Endodermal cell (in vitro differentiated cells): ENCODE data around the gene SDK2. TPM values are rescaled to one million over a fixed set of nuclear protein-coding genes. Genes with fewer than 3 reads are reported as not detected.

Experiments used
- DNase-seq: peaks from one replicate; pipeline ENCODE4 v3.0.0-alpha.2; 2017
- H3K27ac ChIP-seq: 2 replicates; pipeline ENCODE4 v1.5.1; 2013; ENCODE audit warnings: mild to moderate bottlenecking, low read depth, low read length, moderate library complexity
- H3K27me3 ChIP-seq: 2 replicates; pipeline ENCODE4 v1.6.1; 2013; ENCODE audit warnings: mild to moderate bottlenecking, low read length, moderate library complexity; ENCODE audit not compliant: insufficient read depth, control insufficient read depth, poor library complexity, severe bottlenecking
- H3K36me3 ChIP-seq: 2 replicates; pipeline ENCODE4 v1.7.0; 2013; ENCODE audit warnings: mild to moderate bottlenecking, low read length, moderate library complexity; ENCODE audit not compliant: control insufficient read depth, insufficient read depth
- H3K4me1 ChIP-seq: one replicate; pipeline ENCODE4 v1.7.0; 2013; ENCODE audit warnings: low read length; ENCODE audit not compliant: control insufficient read depth, insufficient read depth
- H3K4me3 ChIP-seq: 2 replicates; pipeline ENCODE4 v1.5.1; 2013; ENCODE audit warnings: mild to moderate bottlenecking, low read length, moderate library complexity
- H3K9ac ChIP-seq: 2 replicates; pipeline ENCODE4 v1.6.1; 2013; ENCODE audit warnings: mild to moderate bottlenecking, low read length, moderate library complexity; ENCODE audit not compliant: poor library complexity, severe bottlenecking; ENCODE audit errors: extremely low read depth
- H3K9me3 ChIP-seq: 2 replicates; pipeline ENCODE4 v1.6.1; 2013; ENCODE audit warnings: mild to moderate bottlenecking, low read length, moderate library complexity; ENCODE audit not compliant: control insufficient read depth
- H3K27ac Mint-ChIP-seq: 2 replicates; pipeline ENCODE4 v1.8.0; 2020; ENCODE audit warnings: mixed read lengths
- H3K27me3 Mint-ChIP-seq: 2 replicates; pipeline ENCODE4 v1.8.0; 2021; ENCODE audit warnings: mild to moderate bottlenecking, mixed read lengths; ENCODE audit not compliant: insufficient read depth
- H3K36me3 Mint-ChIP-seq: 2 replicates; pipeline ENCODE4 v1.8.0; 2020; ENCODE audit warnings: low read depth, mixed read lengths
- H3K4me1 Mint-ChIP-seq: 2 replicates; pipeline ENCODE4 v1.8.0; 2020; ENCODE audit warnings: mixed read lengths
- H3K4me3 Mint-ChIP-seq: 2 replicates; pipeline ENCODE4 v1.8.0; 2020; ENCODE audit warnings: mild to moderate bottlenecking, moderate library complexity, mixed read lengths
- H3K9me3 Mint-ChIP-seq: 2 replicates; pipeline ENCODE4 v1.8.0; 2020; ENCODE audit warnings: mild to moderate bottlenecking, mixed read lengths
- CTCF ChIP-seq: fragments of 200-600 bp; sonication (generic); conservative IDR thresholded peaks from 2 replicates; pipeline ENCODE4 v1.5.0; 2021; ENCODE audit warnings: antibody characterized with exemption, mild to moderate bottlenecking
- WGBS, 2 experiments: methylation state at CpG; one replicate each; pipeline versions ENCODE4 v1.1.5 to v1.1.7; 2013; ENCODE audit warnings: missing lambda C conversion rate in 2 of 2, mixed read lengths in 1 of 2; ENCODE audit not compliant: insufficient coverage in 1 of 2, insufficient read length in 1 of 2; 5-methylcytosine and 5-hydroxymethylcytosine counted together
- total RNA-seq, 2 donors: library from RNA; stranded (reverse); fragmentation: NEBNext Ultra II Directional in 1 of 2; extraction: Animal tissue kit (Norgen Biotek cat#: 25700) in 1 of 2; gene quantifications; 2 replicates in 1 of 2; 3 replicates in 1 of 2; pipeline ENCODE4 v1.2.1, GENCODE V29; 2021

SDK2 gene
- total RNA-seq, 2 donors from 2014 or later = 5.9 to 7.0 TPM

GRCh38 chr17:73301369-73301768 lies 342.9 kb downstream of the SDK2 start:
- Histone ChIP-seq H3K9ac (no peak overlapping the region), H3K27me3 (no peaks in the 10 kb centered on the region), H3K27ac (no peak overlapping the region), H3K4me1 (peaks cover 22% of the 10 kb centered on the region), H3K36me3 (peaks cover 21% of the 10 kb centered on the region), H3K9me3 (no peaks in the 10 kb centered on the region), H3K4me3 (no peak overlapping the region)
- H3K27me3 Mint-ChIP-seq = no peaks in the 10 kb centered on the region
- no peak overlapping the region for H3K4me3 Mint-ChIP-seq
- H3K27ac Mint-ChIP-seq = no peak overlapping the region
- TF ChIP-seq CTCF = no peak
- H3K9me3 Mint-ChIP-seq = no peaks in the 10 kb centered on the region
- no peak for DNase-seq
- 96 to 100% methylated on average over 1 to 2 of the region's 2 CpGs for WGBS, 2 experiments
- peaks cover 39% of the 10 kb centered on the region for H3K4me1 Mint-ChIP-seq
- peaks cover 24% of the 10 kb centered on the region for H3K36me3 Mint-ChIP-seq

- no peaks in the 10 kb centered on the region for H3K27me3 ChIP-seq
- H3K4me1 ChIP-seq = peaks cover 17% of the 10 kb centered on the region
- 97 to 100% methylated on average over 2 to 3 of the region's 3 CpGs for WGBS, 2 experiments
- no peaks in the 10 kb centered on the region for H3K27me3 Mint-ChIP-seq
- H3K9me3 ChIP-seq = no peaks in the 10 kb centered on the region
- H3K4me1 Mint-ChIP-seq = peaks cover 32% of the 10 kb centered on the region
- H3K9ac ChIP-seq = no peak overlapping the region
- H3K27ac ChIP-seq = no peak overlapping the region
- DNase-seq = no peak
- no peak overlapping the region for H3K4me3 Mint-ChIP-seq
- peaks cover 18% of the 10 kb centered on the region for H3K36me3 ChIP-seq
- no peaks in the 10 kb centered on the region for H3K9me3 Mint-ChIP-seq
- H3K36me3 Mint-ChIP-seq = peaks cover 26% of the 10 kb centered on the region
- no peak for TF ChIP-seq CTCF
- no peak overlapping the region for H3K4me3 ChIP-seq
- H3K27ac Mint-ChIP-seq = no peak overlapping the region
Measured at GRCh38 chr17:73300392-73300791, 343.9 kb downstream of the SDK2 start.

- Histone ChIP-seq H3K27ac (peak overlapping the region; percentile 24), H3K27me3 (no peaks in the 10 kb centered on the region), H3K36me3 (peaks cover 36% of the 10 kb centered on the region), H3K4me3 (no peak overlapping the region), H3K9ac (no peak overlapping the region), H3K9me3 (no peaks in the 10 kb centered on the region), H3K4me1 (no peaks in the 10 kb centered on the region)
- no peaks in the 10 kb centered on the region for H3K9me3 Mint-ChIP-seq
- TF ChIP-seq CTCF = no peak
- H3K4me3 Mint-ChIP-seq = no peak overlapping the region
- H3K4me1 Mint-ChIP-seq = peaks cover 14% of the 10 kb centered on the region
- no peaks in the 10 kb centered on the region for H3K27me3 Mint-ChIP-seq
- WGBS, 2 experiments = 92 to 97% methylated on average over 7 to 15 of the region's 15 CpGs
- peaks cover 31% of the 10 kb centered on the region for H3K36me3 Mint-ChIP-seq
- peak overlapping the region; percentile 80 for H3K27ac Mint-ChIP-seq
- DNase-seq = no peak
Measured at GRCh38 chr17:73297934-73298861, 346.0 kb downstream of the SDK2 start.
